GM12878 (cell line): ENCODE data around the gene EPHB1. TPM values are rescaled to one million over a fixed set of nuclear protein-coding genes. Genes with fewer than 3 reads are reported as not detected.
A peak's percentile ranks its signal among the peaks of the same experiment; 100 is the strongest.

Experiments used
- BHLHE40 ChIP-seq, 2 experiments: fragments of 450-650 bp in 1 of 2; IDR thresholded peaks; 2 replicates each; pipeline ENCODE4 v1.6.1; 2011 to 2017; ENCODE audit warnings: low read depth in 2 of 2, borderline replicate concordance in 1 of 2, improper control_type of control experiment in 1 of 2, low read length in 1 of 2, mild to moderate bottlenecking in 1 of 2
- BMI1 ChIP-seq: fragments of 450-650 bp; IDR thresholded peaks from 2 replicates; pipeline ENCODE4 v1.6.1; 2016; ENCODE audit warnings: mild to moderate bottlenecking, moderate library complexity, borderline replicate concordance
- CHD4 ChIP-seq: fragments of 200-600 bp; sonication (generic); IDR thresholded peaks from 2 replicates; pipeline ENCODE4 v1.6.1; 2016; ENCODE audit warnings: mild to moderate bottlenecking
- ETV6 ChIP-seq, 2 experiments: fragments of 450-650 bp in 1 of 2; IDR thresholded peaks in 1 of 2; conservative IDR thresholded peaks in 1 of 2; 2 replicates each; pipeline ENCODE4 v1.6.1; 2014; ENCODE audit warnings: antibody characterized with exemption in 1 of 2, borderline replicate concordance in 1 of 2, low read depth in 1 of 2, mild to moderate bottlenecking in 1 of 2, moderate library complexity in 1 of 2
- LARP7 ChIP-seq: fragments of 450-650 bp; IDR thresholded peaks from 2 replicates; pipeline ENCODE4 v1.6.1; 2017; ENCODE audit warnings: mild to moderate bottlenecking
- MEF2B ChIP-seq: fragments of 450-650 bp; IDR thresholded peaks from 2 replicates; pipeline ENCODE4 v1.6.1; 2018; ENCODE audit warnings: mild to moderate bottlenecking, moderate library complexity; ENCODE audit not compliant: partially characterized antibody, poor library complexity, severe bottlenecking
- MTA2 ChIP-seq: fragments of 450-650 bp; IDR thresholded peaks from 2 replicates; pipeline ENCODE4 v1.6.1; 2016; ENCODE audit warnings: low read depth, mild to moderate bottlenecking, moderate library complexity
- MYB ChIP-seq: fragments of 150-350 bp; IDR thresholded peaks from 2 replicates; pipeline ENCODE4 v1.6.1; 2014; ENCODE audit warnings: mild to moderate bottlenecking, low read depth, low read length, borderline replicate concordance
- PAX5 ChIP-seq: IDR thresholded peaks from 2 replicates; pipeline ENCODE4 v1.6.1; 2011; ENCODE audit warnings: low read depth, low read length, borderline replicate concordance
- RAD21 ChIP-seq: IDR thresholded peaks from 2 replicates; pipeline ENCODE4 v1.6.1; 2011; ENCODE audit warnings: mild to moderate bottlenecking, low read depth, low read length, moderate library complexity; ENCODE audit not compliant: insufficient read depth
- RELA ChIP-seq: fragments of 450-650 bp; IDR thresholded peaks from 2 replicates; pipeline ENCODE4 v1.8.0; 2014; ENCODE audit warnings: borderline replicate concordance; ENCODE audit not compliant: partially characterized antibody
- ZNF687 ChIP-seq: fragments of 450-650 bp; IDR thresholded peaks from 2 replicates; pipeline ENCODE4 v1.6.1; 2017; ENCODE audit warnings: mild to moderate bottlenecking, moderate library complexity
- polyA plus RNA-seq, 11 experiments: library from polyadenylated mRNA; depleted of rRNA in 4 of 11; unstranded in 6 of 11; stranded (reverse) in 5 of 11; fragments of >200 nt; fragmentation: Nextera tagmentation in 4 of 11; fragmentation: Illumina TruSeq in 1 of 11; extraction: Ambion mirVana in 4 of 11; extraction: Trizol in 1 of 11; gene quantifications; 1 replicate in 1 of 11; 2 replicates in 10 of 11; pipeline versions ENCODE4 v1.2.1 to v1.2.3, GENCODE V29; 2011 to 2016; ENCODE audit warnings: inconsistent platforms in 2 of 11, missing spikeins in 2 of 11, low read depth in 1 of 11
- total RNA-seq, 4 experiments: library from RNA; depleted of rRNA in 3 of 4; stranded (reverse); fragments of >200 nt in 3 of 4; fragmentation: Illumina TruSeq in 1 of 4; extraction: Trizol in 1 of 4; gene quantifications; 2 replicates each; pipeline versions ENCODE4 v1.2.1 to v1.2.3, GENCODE V29; 2013 to 2021
- TF ChIP-seq, protein P1 (sequence below): fragments of 450-650 bp; IDR thresholded peaks from 2 replicates; pipeline ENCODE4 v1.6.1; 2017; ENCODE audit warnings: borderline replicate concordance
- TF ChIP-seq, protein P2 (sequence below): IDR thresholded peaks from 2 replicates; pipeline ENCODE4 v1.6.1; 2012; ENCODE audit warnings: low read length, inconsistent platforms
- TF ChIP-seq, protein P3 (sequence below): fragments of 450-650 bp; IDR thresholded peaks from 2 replicates; pipeline ENCODE4 v1.6.1; 2017; ENCODE audit warnings: mild to moderate bottlenecking, moderate library complexity

The EPHB1 gene
- total and polyA plus RNA-seq, 10 of the 15 experiments (the other 5 are each of a cell fraction or from before 2014, with no cell fraction given) = 0.33 to 23.8 (median 1.2) TPM

GRCh38 chr3:134852893-134853351 is 57.9 kb downstream of the EPHB1 start (continued):
- TF ChIP-seq MTA2 (peak; percentile 89), LARP7 (no peak), RAD21 (peak; percentile 39), MEF2B (peak; percentile 69), BMI1 (no peak; the same call in 1 of the 2 replicates), ZNF687 (peak; percentile 56), BHLHE40 (IDR thresholded peaks at IDR 0.05; ENCODE audit: borderline replicate concordance in 1 of 2, low read depth in 2 of 2, low read length in 1 of 2) (peak in 1 of 2 experiments; percentile 34; a peak in 2 of 4 replicates), CHD4 (no peak), MYB (no peak; the same call in 1 of the 2 replicates), RELA (peak; percentile 45), ETV6 (conservative IDR thresholded peaks at IDR 0.05 in 1 of 2, IDR thresholded peaks at IDR 0.05 in 1 of 2; ENCODE audit: borderline replicate concordance in 1 of 2, low read depth in 1 of 2) (peak in 1 of 2 experiments; percentile 76; a peak in 1 of 4 replicates), PAX5 (0 out of 2 replicates have a peak, but pooled peaks have one; percentile 20)
- TF ChIP-seq, protein P1, sequence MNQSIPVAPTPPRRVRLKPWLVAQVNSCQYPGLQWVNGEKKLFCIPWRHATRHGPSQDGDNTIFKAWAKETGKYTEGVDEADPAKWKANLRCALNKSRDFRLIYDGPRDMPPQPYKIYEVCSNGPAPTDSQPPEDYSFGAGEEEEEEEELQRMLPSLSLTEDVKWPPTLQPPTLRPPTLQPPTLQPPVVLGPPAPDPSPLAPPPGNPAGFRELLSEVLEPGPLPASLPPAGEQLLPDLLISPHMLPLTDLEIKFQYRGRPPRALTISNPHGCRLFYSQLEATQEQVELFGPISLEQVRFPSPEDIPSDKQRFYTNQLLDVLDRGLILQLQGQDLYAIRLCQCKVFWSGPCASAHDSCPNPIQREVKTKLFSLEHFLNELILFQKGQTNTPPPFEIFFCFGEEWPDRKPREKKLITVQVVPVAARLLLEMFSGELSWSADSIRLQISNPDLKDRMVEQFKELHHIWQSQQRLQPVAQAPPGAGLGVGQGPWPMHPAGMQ = no peak
- TF ChIP-seq, protein P2, sequence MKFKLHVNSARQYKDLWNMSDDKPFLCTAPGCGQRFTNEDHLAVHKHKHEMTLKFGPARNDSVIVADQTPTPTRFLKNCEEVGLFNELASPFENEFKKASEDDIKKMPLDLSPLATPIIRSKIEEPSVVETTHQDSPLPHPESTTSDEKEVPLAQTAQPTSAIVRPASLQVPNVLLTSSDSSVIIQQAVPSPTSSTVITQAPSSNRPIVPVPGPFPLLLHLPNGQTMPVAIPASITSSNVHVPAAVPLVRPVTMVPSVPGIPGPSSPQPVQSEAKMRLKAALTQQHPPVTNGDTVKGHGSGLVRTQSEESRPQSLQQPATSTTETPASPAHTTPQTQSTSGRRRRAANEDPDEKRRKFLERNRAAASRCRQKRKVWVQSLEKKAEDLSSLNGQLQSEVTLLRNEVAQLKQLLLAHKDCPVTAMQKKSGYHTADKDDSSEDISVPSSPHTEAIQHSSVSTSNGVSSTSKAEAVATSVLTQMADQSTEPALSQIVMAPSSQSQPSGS = 0 out of 2 replicates have a peak, but pooled peaks have one; percentile 46
- TF ChIP-seq, protein P3, sequence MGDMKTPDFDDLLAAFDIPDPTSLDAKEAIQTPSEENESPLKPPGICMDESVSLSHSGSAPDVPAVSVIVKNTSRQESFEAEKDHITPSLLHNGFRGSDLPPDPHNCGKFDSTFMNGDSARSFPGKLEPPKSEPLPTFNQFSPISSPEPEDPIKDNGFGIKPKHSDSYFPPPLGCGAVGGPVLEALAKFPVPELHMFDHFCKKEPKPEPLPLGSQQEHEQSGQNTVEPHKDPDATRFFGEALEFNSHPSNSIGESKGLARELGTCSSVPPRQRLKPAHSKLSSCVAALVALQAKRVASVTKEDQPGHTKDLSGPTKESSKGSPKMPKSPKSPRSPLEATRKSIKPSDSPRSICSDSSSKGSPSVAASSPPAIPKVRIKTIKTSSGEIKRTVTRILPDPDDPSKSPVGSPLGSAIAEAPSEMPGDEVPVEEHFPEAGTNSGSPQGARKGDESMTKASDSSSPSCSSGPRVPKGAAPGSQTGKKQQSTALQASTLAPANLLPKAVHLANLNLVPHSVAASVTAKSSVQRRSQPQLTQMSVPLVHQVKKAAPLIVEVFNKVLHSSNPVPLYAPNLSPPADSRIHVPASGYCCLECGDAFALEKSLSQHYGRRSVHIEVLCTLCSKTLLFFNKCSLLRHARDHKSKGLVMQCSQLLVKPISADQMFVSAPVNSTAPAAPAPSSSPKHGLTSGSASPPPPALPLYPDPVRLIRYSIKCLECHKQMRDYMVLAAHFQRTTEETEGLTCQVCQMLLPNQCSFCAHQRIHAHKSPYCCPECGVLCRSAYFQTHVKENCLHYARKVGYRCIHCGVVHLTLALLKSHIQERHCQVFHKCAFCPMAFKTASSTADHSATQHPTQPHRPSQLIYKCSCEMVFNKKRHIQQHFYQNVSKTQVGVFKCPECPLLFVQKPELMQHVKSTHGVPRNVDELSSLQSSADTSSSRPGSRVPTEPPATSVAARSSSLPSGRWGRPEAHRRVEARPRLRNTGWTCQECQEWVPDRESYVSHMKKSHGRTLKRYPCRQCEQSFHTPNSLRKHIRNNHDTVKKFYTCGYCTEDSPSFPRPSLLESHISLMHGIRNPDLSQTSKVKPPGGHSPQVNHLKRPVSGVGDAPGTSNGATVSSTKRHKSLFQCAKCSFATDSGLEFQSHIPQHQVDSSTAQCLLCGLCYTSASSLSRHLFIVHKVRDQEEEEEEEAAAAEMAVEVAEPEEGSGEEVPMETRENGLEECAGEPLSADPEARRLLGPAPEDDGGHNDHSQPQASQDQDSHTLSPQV = no peak
